ENCODE data around the gene NPC1L1. TPM values are rescaled to one million over a fixed set of nuclear protein-coding genes. Genes with fewer than 3 reads are reported as not detected.

NPC1L1 gene
- polyA plus RNA-seq, 3 donors: 0.04 TPM; not detected in 2

DNA sequence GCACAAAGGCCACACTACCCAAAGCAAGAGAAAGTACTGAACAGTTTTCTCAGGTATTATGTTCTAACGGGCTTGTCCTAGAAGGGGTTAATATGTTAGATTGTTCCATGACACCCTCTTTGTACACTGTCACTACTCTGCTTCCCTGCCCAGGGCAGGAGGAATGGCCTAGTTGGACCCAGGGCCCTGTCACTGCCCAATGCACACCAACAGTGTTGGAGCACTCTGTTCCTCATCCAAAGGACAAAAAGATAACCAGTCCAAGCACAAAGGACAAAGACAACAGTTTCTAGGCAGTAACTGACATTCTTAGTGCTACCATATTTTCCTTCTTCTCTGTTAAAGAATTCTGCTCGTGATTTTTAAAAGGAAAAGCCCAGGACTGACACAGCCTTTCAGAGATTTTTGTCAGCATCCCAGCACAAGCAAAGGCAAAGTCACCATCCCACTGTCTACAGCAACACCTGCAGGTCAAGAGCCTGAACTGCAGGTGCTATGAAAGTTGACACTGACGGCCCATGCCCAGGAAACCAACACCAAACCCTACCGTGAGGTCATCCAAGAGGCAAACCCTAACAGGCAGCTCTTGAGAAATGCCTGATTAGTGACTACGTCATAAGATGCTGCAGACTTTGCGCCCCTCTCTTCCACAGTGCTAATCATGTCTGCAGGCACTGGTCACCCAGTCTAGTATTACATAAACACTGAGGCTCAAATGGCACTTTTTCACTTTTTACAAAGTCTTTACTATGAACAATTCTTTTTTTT, 63.9 kb downstream of the NPC1L1 start:
- Mint-ChIP-seq H3K27ac (peak overlapping the region in 3 of 7 donors; percentile 31 to 41 (median 37)), H3K9me3 (peaks cover 0 to 7% (median 4%) of the 10 kb centered on the region in 7 donors), H3K4me3 (no peak overlapping the region), H3K4me1 (no peaks in the 10 kb centered on the region), H3K36me3 (peaks cover 72 to 89% of the 10 kb centered on the region in 2 donors), H3K27me3 (ENCODE audit: low read depth in 3 of 3) (no peaks in the 10 kb centered on the region)
- Histone ChIP-seq H3K4me1 (ENCODE audit: control insufficient read depth in 1 of 2, insufficient read depth in 2 of 2, low read length in 2 of 2) (no peaks in the 10 kb centered on the region), H3K4me2 (replicated peaks; ENCODE audit: extremely low read depth, low read length, poor library complexity, severe bottlenecking) (no peak overlapping the region), H3K4me3 (replicated peaks in 1 of 3; ENCODE audit: low read depth in 2 of 3, low read length in 3 of 3) (no peak overlapping the region), H3K9ac (ENCODE audit: insufficient read depth, low read length, poor library complexity, severe bottlenecking) (no peak overlapping the region), H3K27ac (ENCODE audit: low read depth in 1 of 2, low read length in 2 of 2) (no peak overlapping the region), H3K9me3 (replicated peaks in 1 of 2; ENCODE audit: control insufficient read depth in 1 of 2, insufficient read depth in 1 of 2, low read length in 2 of 2) (peaks cover 3 to 5% of the 10 kb centered on the region in 2 donors), H3K79me2 (ENCODE audit: insufficient read depth, low read length) (peaks cover 39% of the 10 kb centered on the region), H2AFZ (ENCODE audit: insufficient read depth, low read depth, low read length, poor library complexity, severe bottlenecking) (no peak overlapping the region), H3K27me3 (ENCODE audit: control insufficient read depth in 2 of 2, insufficient read depth in 2 of 2, low read length in 2 of 2) (no peaks in the 10 kb centered on the region), H3K36me3 (replicated peaks in 1 of 2; ENCODE audit: control insufficient read depth in 1 of 2, insufficient read depth in 2 of 2, low read length in 2 of 2) (peaks cover 55 to 92% of the 10 kb centered on the region in 2 donors), H4K20me1 (ENCODE audit: insufficient read depth, low read length) (peaks cover 20% of the 10 kb centered on the region)
- DNase-seq: peak; percentile 65 to 79 (median 65)
- intact Hi-C loops (cut with micrococcal nuclease): loop anchor here (5.0 kb wide), 2 partner anchors 235 to 240 kb away; no protein-coding TSS in a partner anchor
- TF ChIP-seq, protein P1, sequence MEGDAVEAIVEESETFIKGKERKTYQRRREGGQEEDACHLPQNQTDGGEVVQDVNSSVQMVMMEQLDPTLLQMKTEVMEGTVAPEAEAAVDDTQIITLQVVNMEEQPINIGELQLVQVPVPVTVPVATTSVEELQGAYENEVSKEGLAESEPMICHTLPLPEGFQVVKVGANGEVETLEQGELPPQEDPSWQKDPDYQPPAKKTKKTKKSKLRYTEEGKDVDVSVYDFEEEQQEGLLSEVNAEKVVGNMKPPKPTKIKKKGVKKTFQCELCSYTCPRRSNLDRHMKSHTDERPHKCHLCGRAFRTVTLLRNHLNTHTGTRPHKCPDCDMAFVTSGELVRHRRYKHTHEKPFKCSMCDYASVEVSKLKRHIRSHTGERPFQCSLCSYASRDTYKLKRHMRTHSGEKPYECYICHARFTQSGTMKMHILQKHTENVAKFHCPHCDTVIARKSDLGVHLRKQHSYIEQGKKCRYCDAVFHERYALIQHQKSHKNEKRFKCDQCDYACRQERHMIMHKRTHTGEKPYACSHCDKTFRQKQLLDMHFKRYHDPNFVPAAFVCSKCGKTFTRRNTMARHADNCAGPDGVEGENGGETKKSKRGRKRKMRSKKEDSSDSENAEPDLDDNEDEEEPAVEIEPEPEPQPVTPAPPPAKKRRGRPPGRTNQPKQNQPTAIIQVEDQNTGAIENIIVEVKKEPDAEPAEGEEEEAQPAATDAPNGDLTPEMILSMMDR (IDR thresholded peaks at IDR 0.05): peak; percentile 88
- WGBS (ENCODE audit: insufficient coverage): 39% methylated on average over 5 of the region's 6 CpGs

DNA sequence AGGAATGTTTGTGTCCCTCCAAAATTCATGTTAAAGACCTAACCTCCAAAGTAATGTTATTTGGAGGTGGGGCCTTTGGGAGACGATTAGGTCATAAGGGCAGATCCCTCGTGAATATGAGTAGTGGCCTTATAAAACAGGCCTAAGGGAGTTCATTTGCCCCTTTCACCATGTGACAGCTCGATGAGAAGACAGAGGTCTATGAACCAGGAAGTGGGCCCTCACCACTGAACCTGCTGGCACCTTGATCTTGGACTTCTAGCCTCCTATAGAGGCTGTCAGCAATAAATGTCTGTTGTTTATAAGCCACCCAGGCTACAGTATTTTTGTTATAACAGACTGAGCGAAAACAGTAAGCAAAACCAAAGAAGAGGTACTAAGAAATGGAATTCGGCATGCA, 64.8 kb downstream of the NPC1L1 start:
- WGBS (ENCODE audit: insufficient coverage): 91% methylated on average over 4 of the region's 5 CpGs
- H2AFZ ChIP-seq (ENCODE audit: insufficient read depth, low read depth, low read length, poor library complexity, severe bottlenecking): no peak overlapping the region
- H3K4me3 Mint-ChIP-seq: no peak overlapping the region
- H3K27ac Mint-ChIP-seq: peak overlapping the region in 2 of 7 donors; percentile 5 to 75
- no peak for DNase-seq
- H3K9me3 Mint-ChIP-seq: peaks cover 0 to 6% (median 4%) of the 10 kb centered on the region in 7 donors
- peaks cover 3 to 5% of the 10 kb centered on the region in 2 donors for H3K9me3 ChIP-seq (replicated peaks in 1 of 2; ENCODE audit: control insufficient read depth in 1 of 2, insufficient read depth in 1 of 2, low read length in 2 of 2)
- H3K4me1 ChIP-seq (ENCODE audit: control insufficient read depth in 1 of 2, insufficient read depth in 2 of 2, low read length in 2 of 2): no peaks in the 10 kb centered on the region
- no peaks in the 10 kb centered on the region for H3K27me3 ChIP-seq (ENCODE audit: control insufficient read depth in 2 of 2, insufficient read depth in 2 of 2, low read length in 2 of 2)
- peaks cover 69 to 88% of the 10 kb centered on the region in 2 donors for H3K36me3 Mint-ChIP-seq
- no peak overlapping the region for H3K4me2 ChIP-seq (replicated peaks; ENCODE audit: extremely low read depth, low read length, poor library complexity, severe bottlenecking)
- peaks cover 26% of the 10 kb centered on the region for H4K20me1 ChIP-seq (ENCODE audit: insufficient read depth, low read length)
- no peak overlapping the region for H3K27ac ChIP-seq (ENCODE audit: low read depth in 1 of 2, low read length in 2 of 2)
- H3K9ac ChIP-seq (ENCODE audit: insufficient read depth, low read length, poor library complexity, severe bottlenecking): no peak overlapping the region
- peaks cover 54 to 90% of the 10 kb centered on the region in 2 donors for H3K36me3 ChIP-seq (replicated peaks in 1 of 2; ENCODE audit: control insufficient read depth in 1 of 2, insufficient read depth in 2 of 2, low read length in 2 of 2)
- H3K27me3 Mint-ChIP-seq (ENCODE audit: low read depth in 3 of 3): no peaks in the 10 kb centered on the region
- H3K79me2 ChIP-seq (ENCODE audit: insufficient read depth, low read length): peaks cover 42% of the 10 kb centered on the region
- H3K4me3 ChIP-seq (replicated peaks in 1 of 3; ENCODE audit: low read depth in 2 of 3, low read length in 3 of 3): no peak overlapping the region
- TF ChIP-seq, protein P1 (IDR thresholded peaks at IDR 0.05): no peak
- H3K4me1 Mint-ChIP-seq: no peaks in the 10 kb centered on the region
- intact Hi-C loops (cut with micrococcal nuclease): loop anchor here (5.0 kb wide), 2 partner anchors 234 to 239 kb away; no protein-coding TSS in a partner anchor

Measured in CD14-positive monocyte (primary cell).